GM23338 (cell line): ENCODE measurements around the gene CACNA1A. TPM values are rescaled to one million over a fixed set of nuclear protein-coding genes. Genes with fewer than 3 reads are reported as not detected.

ENCODE experiments used
- ATAC-seq: fragments of 200-7000 bp; cut with Tn5 transposase; 3 replicates; pipeline ENCODE4 v1.9.1; 2020
- DNase-seq: peaks from one replicate; pipeline ENCODE4 v3.0.0-alpha.2; 2015; ENCODE audit warnings: low spot score
- H2AFZ ChIP-seq: fragments of 200-600 bp; sonication (generic); 2 replicates; pipeline ENCODE4 v1.8.0; 2016; ENCODE audit warnings: antibody characterized with exemption, mild to moderate bottlenecking, moderate library complexity
- H3F3A ChIP-seq: fragments of 200-600 bp; sonication (generic); replicated peaks from 2 replicates; pipeline ENCODE4 v1.8.0; 2017; ENCODE audit warnings: antibody characterized with exemption, mixed run types, low read depth
- H3K27ac ChIP-seq: fragments of 200-600 bp; sonication (generic); 2 replicates; pipeline ENCODE4 v1.6.1; 2016; ENCODE audit warnings: low read depth
- H3K27me3 ChIP-seq: fragments of 200-600 bp; sonication (generic); 2 replicates; pipeline ENCODE4 v1.8.0; 2016; ENCODE audit warnings: mild to moderate bottlenecking, mixed run types, moderate library complexity; ENCODE audit not compliant: insufficient read depth
- H3K36me3 ChIP-seq: fragments of 200-600 bp; sonication (generic); 2 replicates; pipeline ENCODE4 v1.8.0; 2016; ENCODE audit warnings: mild to moderate bottlenecking; ENCODE audit not compliant: insufficient read depth
- H3K4me1 ChIP-seq: fragments of 200-600 bp; sonication (generic); 2 replicates; pipeline ENCODE4 v1.8.0; 2016; ENCODE audit warnings: mild to moderate bottlenecking, moderate library complexity; ENCODE audit not compliant: insufficient read depth
- H3K4me2 ChIP-seq: fragments of 200-600 bp; sonication (generic); 2 replicates; pipeline ENCODE4 v1.7.1; 2017; ENCODE audit warnings: mixed run types
- H3K4me3 ChIP-seq: fragments of 200-600 bp; sonication (generic); 2 replicates; pipeline ENCODE4 v1.6.1; 2016; ENCODE audit warnings: mixed run types
- H3K79me2 ChIP-seq: fragments of 200-600 bp; sonication (generic); replicated peaks from 2 replicates; pipeline ENCODE4 v1.8.0; 2017; ENCODE audit warnings: mild to moderate bottlenecking; ENCODE audit not compliant: insufficient read depth
- H3K9me2 ChIP-seq: fragments of 200-600 bp; sonication (generic); 2 replicates; pipeline ENCODE4 v1.8.0; 2017; ENCODE audit not compliant: insufficient read depth
- H4K20me1 ChIP-seq: fragments of 200-600 bp; sonication (generic); replicated peaks from 2 replicates; pipeline ENCODE4 v1.8.0; 2017; ENCODE audit warnings: mild to moderate bottlenecking; ENCODE audit not compliant: insufficient read depth
- H3K27ac Mint-ChIP-seq: 2 replicates; pipeline ENCODE4 v1.8.0; 2020; ENCODE audit warnings: inconsistent platforms, mild to moderate bottlenecking, moderate library complexity, mixed read lengths
- H3K27me3 Mint-ChIP-seq: 3 replicates; pipeline ENCODE4 v1.8.0; 2022; ENCODE audit warnings: low read depth, mild to moderate bottlenecking, moderate library complexity, mixed read lengths, inconsistent platforms; ENCODE audit not compliant: insufficient read depth, poor library complexity
- H3K36me3 Mint-ChIP-seq: 3 replicates; pipeline ENCODE4 v1.8.0; 2021; ENCODE audit warnings: low read depth, mild to moderate bottlenecking, inconsistent platforms, moderate library complexity, mixed read lengths
- H3K4me1 Mint-ChIP-seq: 3 replicates; pipeline ENCODE4 v1.8.0; 2020; ENCODE audit warnings: mild to moderate bottlenecking, inconsistent platforms, mixed read lengths
- H3K4me3 Mint-ChIP-seq: 3 replicates; pipeline ENCODE4 v1.8.0; 2021; ENCODE audit warnings: moderate library complexity, mild to moderate bottlenecking, inconsistent platforms, mixed read lengths
- H3K9me3 Mint-ChIP-seq: 3 replicates; pipeline ENCODE4 v1.8.0; 2020; ENCODE audit warnings: moderate library complexity, mild to moderate bottlenecking, inconsistent platforms, mixed read lengths
- CREB1 ChIP-seq: fragments of 250-450 bp; sonication (Bioruptor Pico); IDR thresholded peaks from 2 replicates; pipeline ENCODE4 v1.5.0; 2020; ENCODE audit warnings: low read depth, mild to moderate bottlenecking, moderate library complexity
- EZH2 ChIP-seq: fragments of 200-600 bp; sonication (generic); IDR thresholded peaks from one replicate; pipeline ENCODE4 v1.8.0; 2017; ENCODE audit warnings: antibody characterized with exemption, mild to moderate bottlenecking, low read depth; ENCODE audit not compliant: unreplicated experiment
- EZH2phosphoT487 ChIP-seq: fragments of 200-600 bp; sonication (generic); IDR thresholded peaks from one replicate; pipeline ENCODE4 v1.8.1; 2018; ENCODE audit warnings: antibody characterized with exemption; ENCODE audit not compliant: unreplicated experiment
- JUNB ChIP-seq: IDR thresholded peaks from one replicate; pipeline ENCODE4 v1.6.1; 2016; ENCODE audit warnings: antibody characterized with exemption; ENCODE audit not compliant: unreplicated experiment
- NANOG ChIP-seq: IDR thresholded peaks from 2 replicates; pipeline ENCODE4 v1.6.1; 2016; ENCODE audit warnings: antibody characterized with exemption, borderline replicate concordance
- POLR2AphosphoS5 ChIP-seq: IDR thresholded peaks from 2 replicates; pipeline ENCODE4 v1.6.1; 2016; ENCODE audit warnings: antibody characterized with exemption, low read depth
- STAT1 ChIP-seq: IDR thresholded peaks from one replicate; pipeline ENCODE4 v1.6.1; 2016; ENCODE audit warnings: antibody characterized with exemption; ENCODE audit not compliant: unreplicated experiment
- ZNF114 ChIP-seq: fragments of 250-450 bp; sonication (Bioruptor Pico); IDR thresholded peaks from 2 replicates; pipeline ENCODE4 v1.5.0; 2020; ENCODE audit warnings: mild to moderate bottlenecking, moderate library complexity
- ZNF331 ChIP-seq: fragments of 250-450 bp; sonication (Bioruptor Pico); IDR thresholded peaks from 2 replicates; pipeline ENCODE4 v1.5.0; 2020; ENCODE audit warnings: low read depth, mild to moderate bottlenecking, moderate library complexity
- polyA plus RNA-seq: library from polyadenylated mRNA; unstranded; fragments of >200 nt; fragmentation: Nextera tagmentation; extraction: Ambion mirVana; gene quantifications from 2 replicates; pipeline ENCODE4 v1.2.1, GENCODE V29; 2016
- total RNA-seq: library from RNA; depleted of rRNA; stranded (reverse); fragments of >200 nt; shearing (Covaris generic); gene quantifications from 2 replicates; pipeline ENCODE4 v1.2.3, GENCODE V29; 2014
- TF ChIP-seq, protein P1 (sequence below), 2 experiments: fragments of 200-600 bp in 1 of 2; sonication (generic) in 1 of 2; conservative IDR thresholded peaks; 2 replicates each; pipeline versions ENCODE4 v1.5.1 to v1.6.1; 2016 to 2017; ENCODE audit warnings: antibody characterized with exemption in 2 of 2, low read depth in 2 of 2, mild to moderate bottlenecking in 2 of 2, moderate library complexity in 1 of 2
- TF ChIP-seq, protein P2 (sequence below): fragments of 250-450 bp; sonication (Bioruptor Pico); IDR thresholded peaks from 2 replicates; pipeline ENCODE4 v1.5.0; 2020; ENCODE audit warnings: mild to moderate bottlenecking, moderate library complexity
- TF ChIP-seq, protein P3 (sequence below): IDR thresholded peaks from one replicate; pipeline ENCODE4 v1.6.1; 2018; ENCODE audit warnings: antibody characterized with exemption; ENCODE audit not compliant: unreplicated experiment
- TF ChIP-seq, protein P4 (sequence below): IDR thresholded peaks from 2 replicates; pipeline ENCODE4 v1.6.1; 2016; ENCODE audit warnings: antibody characterized with exemption

Gene CACNA1A
- total and polyA plus RNA-seq, 2 experiments from 2014 or later, result 7.4 to 20.3 TPM

DNA sequence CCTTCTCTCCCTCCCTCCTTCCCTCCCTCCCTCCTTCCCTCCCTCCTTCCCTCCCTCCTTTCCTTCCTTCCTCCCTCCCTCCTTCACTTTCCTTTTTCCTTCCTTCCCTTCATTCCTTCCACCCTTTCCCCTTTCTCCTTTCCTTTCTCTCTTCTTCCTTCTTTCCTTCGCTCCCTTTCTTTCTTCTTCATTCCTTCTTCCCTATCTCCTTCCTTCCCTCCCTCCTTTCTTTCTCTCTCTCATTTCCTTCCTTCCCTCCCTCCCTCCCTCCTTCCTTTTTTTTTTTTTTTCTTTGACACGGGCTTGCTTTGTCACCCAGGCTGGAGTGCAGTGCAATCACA lies 250.6 kb downstream of the CACNA1A start (continued):
- TF ChIP-seq JUNB (no peak), CREB1 (CRISPR knock-in tag) (no peak), POLR2AphosphoS5 (no peak)

DNA sequence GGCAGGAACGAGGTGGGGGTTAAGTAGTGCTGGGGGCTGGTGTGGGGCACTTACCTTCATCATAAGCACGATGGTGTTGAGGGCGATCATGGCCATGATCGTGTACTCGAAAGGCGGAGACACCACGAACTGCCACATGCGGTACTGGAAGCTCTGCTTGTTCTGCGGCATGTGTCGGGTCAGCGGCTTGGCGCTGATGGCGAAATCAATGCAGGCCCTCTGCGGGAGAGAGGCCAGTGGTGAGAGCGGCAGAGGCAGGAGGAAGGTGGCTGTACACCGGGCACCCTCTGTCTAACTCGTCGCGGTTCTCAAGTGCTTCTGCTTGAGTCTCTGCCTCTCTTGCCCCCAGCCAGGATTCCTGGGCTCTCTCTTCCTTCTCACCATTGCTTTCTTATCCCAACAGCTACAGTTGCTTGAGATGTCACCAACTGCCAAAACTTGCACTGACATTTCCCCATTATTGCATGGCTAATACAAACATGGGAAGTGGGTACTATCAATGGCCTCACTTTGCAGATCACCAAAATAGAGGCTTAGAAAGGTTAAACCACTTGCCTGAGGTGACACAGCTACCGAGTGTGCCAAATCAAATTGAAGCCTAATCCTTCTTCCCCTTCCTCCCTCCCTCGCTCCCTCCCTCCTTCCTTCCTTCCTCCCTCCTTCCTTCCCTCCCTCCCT lies 251.1 kb downstream of the CACNA1A start:
- no peaks in the 10 kb centered on the region for H3K4me1 Mint-ChIP-seq
- H3K4me3 ChIP-seq, result no peak overlapping the region
- no peak overlapping the region for H3K27ac Mint-ChIP-seq
- H3K9me2 ChIP-seq, result no peaks in the 10 kb centered on the region
- no peak overlapping the region for H3K4me2 ChIP-seq
- peaks cover 12% of the 10 kb centered on the region; the same call in 2 of the 3 replicates for H3K9me3 Mint-ChIP-seq
- no peak overlapping the region for H3K27ac ChIP-seq
- no peaks in the 10 kb centered on the region for H3K79me2 ChIP-seq
- no peak for ATAC-seq
- TF ChIP-seq JUNB (no peak), ZNF331 (CRISPR knock-in tag) (no peak), STAT1 (no peak), EZH2 (no peak), POLR2AphosphoS5 (no peak), EZH2phosphoT487 (no peak), ZNF114 (CRISPR knock-in tag) (no peak), CREB1 (CRISPR knock-in tag) (no peak), NANOG (no peak)
- TF ChIP-seq, protein P1, sequence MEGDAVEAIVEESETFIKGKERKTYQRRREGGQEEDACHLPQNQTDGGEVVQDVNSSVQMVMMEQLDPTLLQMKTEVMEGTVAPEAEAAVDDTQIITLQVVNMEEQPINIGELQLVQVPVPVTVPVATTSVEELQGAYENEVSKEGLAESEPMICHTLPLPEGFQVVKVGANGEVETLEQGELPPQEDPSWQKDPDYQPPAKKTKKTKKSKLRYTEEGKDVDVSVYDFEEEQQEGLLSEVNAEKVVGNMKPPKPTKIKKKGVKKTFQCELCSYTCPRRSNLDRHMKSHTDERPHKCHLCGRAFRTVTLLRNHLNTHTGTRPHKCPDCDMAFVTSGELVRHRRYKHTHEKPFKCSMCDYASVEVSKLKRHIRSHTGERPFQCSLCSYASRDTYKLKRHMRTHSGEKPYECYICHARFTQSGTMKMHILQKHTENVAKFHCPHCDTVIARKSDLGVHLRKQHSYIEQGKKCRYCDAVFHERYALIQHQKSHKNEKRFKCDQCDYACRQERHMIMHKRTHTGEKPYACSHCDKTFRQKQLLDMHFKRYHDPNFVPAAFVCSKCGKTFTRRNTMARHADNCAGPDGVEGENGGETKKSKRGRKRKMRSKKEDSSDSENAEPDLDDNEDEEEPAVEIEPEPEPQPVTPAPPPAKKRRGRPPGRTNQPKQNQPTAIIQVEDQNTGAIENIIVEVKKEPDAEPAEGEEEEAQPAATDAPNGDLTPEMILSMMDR (conservative IDR thresholded peaks at IDR 0.05; ENCODE audit: low read depth in 2 of 2), result no peak
- TF ChIP-seq, protein P2, sequence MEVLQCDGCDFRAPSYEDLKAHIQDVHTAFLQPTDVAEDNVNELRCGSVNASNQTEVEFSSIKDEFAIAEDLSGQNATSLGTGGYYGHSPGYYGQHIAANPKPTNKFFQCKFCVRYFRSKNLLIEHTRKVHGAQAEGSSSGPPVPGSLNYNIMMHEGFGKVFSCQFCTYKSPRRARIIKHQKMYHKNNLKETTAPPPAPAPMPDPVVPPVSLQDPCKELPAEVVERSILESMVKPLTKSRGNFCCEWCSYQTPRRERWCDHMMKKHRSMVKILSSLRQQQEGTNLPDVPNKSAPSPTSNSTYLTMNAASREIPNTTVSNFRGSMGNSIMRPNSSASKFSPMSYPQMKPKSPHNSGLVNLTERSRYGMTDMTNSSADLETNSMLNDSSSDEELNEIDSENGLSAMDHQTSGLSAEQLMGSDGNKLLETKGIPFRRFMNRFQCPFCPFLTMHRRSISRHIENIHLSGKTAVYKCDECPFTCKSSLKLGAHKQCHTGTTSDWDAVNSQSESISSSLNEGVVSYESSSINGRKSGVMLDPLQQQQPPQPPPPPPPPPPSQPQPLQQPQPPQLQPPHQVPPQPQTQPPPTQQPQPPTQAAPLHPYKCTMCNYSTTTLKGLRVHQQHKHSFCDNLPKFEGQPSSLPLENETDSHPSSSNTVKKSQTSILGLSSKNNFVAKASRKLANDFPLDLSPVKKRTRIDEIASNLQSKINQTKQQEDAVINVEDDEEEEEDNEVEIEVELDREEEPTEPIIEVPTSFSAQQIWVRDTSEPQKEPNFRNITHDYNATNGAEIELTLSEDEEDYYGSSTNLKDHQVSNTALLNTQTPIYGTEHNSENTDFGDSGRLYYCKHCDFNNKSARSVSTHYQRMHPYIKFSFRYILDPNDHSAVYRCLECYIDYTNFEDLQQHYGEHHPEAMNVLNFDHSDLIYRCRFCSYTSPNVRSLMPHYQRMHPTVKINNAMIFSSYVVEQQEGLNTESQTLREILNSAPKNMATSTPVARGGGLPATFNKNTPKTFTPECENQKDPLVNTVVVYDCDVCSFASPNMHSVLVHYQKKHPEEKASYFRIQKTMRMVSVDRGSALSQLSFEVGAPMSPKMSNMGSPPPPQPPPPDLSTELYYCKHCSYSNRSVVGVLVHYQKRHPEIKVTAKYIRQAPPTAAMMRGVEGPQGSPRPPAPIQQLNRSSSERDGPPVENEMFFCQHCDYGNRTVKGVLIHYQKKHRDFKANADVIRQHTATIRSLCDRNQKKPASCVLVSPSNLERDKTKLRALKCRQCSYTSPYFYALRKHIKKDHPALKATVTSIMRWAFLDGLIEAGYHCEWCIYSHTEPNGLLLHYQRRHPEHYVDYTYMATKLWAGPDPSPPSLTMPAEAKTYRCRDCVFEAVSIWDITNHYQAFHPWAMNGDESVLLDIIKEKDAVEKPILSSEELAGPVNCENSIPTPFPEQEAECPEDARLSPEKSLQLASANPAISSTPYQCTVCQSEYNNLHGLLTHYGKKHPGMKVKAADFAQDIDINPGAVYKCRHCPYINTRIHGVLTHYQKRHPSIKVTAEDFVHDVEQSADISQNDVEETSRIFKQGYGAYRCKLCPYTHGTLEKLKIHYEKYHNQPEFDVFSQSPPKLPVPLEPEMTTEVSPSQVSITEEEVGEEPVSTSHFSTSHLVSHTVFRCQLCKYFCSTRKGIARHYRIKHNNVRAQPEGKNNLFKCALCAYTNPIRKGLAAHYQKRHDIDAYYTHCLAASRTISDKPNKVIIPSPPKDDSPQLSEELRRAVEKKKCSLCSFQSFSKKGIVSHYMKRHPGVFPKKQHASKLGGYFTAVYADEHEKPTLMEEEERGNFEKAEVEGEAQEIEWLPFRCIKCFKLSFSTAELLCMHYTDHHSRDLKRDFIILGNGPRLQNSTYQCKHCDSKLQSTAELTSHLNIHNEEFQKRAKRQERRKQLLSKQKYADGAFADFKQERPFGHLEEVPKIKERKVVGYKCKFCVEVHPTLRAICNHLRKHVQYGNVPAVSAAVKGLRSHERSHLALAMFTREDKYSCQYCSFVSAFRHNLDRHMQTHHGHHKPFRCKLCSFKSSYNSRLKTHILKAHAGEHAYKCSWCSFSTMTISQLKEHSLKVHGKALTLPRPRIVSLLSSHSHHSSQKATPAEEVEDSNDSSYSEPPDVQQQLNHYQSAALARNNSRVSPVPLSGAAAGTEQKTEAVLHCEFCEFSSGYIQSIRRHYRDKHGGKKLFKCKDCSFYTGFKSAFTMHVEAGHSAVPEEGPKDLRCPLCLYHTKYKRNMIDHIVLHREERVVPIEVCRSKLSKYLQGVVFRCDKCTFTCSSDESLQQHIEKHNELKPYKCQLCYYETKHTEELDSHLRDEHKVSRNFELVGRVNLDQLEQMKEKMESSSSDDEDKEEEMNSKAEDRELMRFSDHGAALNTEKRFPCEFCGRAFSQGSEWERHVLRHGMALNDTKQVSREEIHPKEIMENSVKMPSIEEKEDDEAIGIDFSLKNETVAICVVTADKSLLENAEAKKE (CRISPR knock-in tag), result no peak
- TF ChIP-seq, protein P3, sequence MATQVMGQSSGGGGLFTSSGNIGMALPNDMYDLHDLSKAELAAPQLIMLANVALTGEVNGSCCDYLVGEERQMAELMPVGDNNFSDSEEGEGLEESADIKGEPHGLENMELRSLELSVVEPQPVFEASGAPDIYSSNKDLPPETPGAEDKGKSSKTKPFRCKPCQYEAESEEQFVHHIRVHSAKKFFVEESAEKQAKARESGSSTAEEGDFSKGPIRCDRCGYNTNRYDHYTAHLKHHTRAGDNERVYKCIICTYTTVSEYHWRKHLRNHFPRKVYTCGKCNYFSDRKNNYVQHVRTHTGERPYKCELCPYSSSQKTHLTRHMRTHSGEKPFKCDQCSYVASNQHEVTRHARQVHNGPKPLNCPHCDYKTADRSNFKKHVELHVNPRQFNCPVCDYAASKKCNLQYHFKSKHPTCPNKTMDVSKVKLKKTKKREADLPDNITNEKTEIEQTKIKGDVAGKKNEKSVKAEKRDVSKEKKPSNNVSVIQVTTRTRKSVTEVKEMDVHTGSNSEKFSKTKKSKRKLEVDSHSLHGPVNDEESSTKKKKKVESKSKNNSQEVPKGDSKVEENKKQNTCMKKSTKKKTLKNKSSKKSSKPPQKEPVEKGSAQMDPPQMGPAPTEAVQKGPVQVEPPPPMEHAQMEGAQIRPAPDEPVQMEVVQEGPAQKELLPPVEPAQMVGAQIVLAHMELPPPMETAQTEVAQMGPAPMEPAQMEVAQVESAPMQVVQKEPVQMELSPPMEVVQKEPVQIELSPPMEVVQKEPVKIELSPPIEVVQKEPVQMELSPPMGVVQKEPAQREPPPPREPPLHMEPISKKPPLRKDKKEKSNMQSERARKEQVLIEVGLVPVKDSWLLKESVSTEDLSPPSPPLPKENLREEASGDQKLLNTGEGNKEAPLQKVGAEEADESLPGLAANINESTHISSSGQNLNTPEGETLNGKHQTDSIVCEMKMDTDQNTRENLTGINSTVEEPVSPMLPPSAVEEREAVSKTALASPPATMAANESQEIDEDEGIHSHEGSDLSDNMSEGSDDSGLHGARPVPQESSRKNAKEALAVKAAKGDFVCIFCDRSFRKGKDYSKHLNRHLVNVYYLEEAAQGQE, result no peak
- TF ChIP-seq, protein P4, sequence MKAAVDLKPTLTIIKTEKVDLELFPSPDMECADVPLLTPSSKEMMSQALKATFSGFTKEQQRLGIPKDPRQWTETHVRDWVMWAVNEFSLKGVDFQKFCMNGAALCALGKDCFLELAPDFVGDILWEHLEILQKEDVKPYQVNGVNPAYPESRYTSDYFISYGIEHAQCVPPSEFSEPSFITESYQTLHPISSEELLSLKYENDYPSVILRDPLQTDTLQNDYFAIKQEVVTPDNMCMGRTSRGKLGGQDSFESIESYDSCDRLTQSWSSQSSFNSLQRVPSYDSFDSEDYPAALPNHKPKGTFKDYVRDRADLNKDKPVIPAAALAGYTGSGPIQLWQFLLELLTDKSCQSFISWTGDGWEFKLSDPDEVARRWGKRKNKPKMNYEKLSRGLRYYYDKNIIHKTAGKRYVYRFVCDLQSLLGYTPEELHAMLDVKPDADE, result no peak
- H3K27me3 Mint-ChIP-seq, result no peaks in the 10 kb centered on the region
- H3K27me3 ChIP-seq, result no peaks in the 10 kb centered on the region
- no peaks in the 10 kb centered on the region; the same call in 1 of the 2 replicates for H3K36me3 ChIP-seq
- H3K36me3 Mint-ChIP-seq, result peaks cover 23% of the 10 kb centered on the region
- no peak overlapping the region for H3K4me3 Mint-ChIP-seq
- no peaks in the 10 kb centered on the region for H3F3A ChIP-seq
- DNase-seq, result no peak
- no peaks in the 10 kb centered on the region for H3K4me1 ChIP-seq
- no peaks in the 10 kb centered on the region for H4K20me1 ChIP-seq
- no peak overlapping the region for H2AFZ ChIP-seq
